HCEC 1CT (cell line): ENCODE data around the gene GSTO1.
A peak's percentile ranks its signal among the peaks of the same experiment; 100 is the strongest.

ENCODE experiments used
- DNase-seq: peaks from one replicate; pipeline ENCODE4 v3.0.0-alpha.2; 2017

The GSTO1 gene

GRCh38 chr10:104277785-104278184, 23.1 kb downstream of the GSTO1 start:
- no peak for DNase-seq

GRCh38 chr10:104279550-104280259, 25.0 kb downstream of the GSTO1 start:
- no peak for DNase-seq

- DNase-seq = no peak
Observed at GRCh38 chr10:104281694-104282093, 27.0 kb downstream of the GSTO1 start.

- no peak for DNase-seq
Observed at GRCh38 chr10:104284846-104285245, 30.2 kb downstream of the GSTO1 start.

DNA sequence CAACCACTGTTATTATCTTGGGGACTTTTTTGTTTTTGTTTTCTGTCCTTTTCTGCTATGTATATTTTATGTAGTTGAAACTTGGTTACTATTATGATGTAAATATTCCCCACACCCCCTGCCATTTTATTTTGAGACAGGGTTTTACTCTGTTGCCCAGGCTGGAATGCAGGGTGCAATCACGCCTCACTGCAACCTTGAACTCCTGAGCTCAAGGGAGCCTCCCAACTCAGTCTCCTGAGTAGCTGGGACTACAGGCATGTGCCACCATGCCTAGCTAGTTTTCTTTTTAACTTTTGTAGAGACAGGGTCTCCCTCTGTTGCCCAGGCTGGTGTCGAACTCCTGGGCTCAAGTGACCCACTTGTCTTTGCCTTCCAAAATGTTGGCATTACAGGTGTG, 32.2 kb downstream of the GSTO1 start:
- no peak for DNase-seq

DNA sequence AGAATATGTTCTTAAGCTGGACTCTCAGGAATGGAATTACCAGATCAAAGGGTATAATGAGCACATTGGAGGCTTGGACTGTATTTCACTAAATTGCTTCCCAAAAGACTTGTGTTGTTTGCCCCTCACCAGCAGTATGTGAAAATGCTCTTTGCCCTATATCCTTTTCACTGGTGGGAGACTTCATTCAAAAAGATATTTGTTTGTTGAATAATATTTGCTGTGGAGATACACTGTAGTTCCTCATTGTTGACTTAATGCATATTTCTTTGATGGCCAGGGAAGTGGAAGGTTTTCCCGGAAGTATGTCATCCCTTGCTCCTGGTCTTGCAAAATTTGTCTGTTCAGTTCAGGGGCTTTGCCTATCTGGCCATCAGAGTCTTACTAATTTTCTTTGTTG, 33.7 kb downstream of the GSTO1 start:
- peak; percentile 44 for DNase-seq

DNA sequence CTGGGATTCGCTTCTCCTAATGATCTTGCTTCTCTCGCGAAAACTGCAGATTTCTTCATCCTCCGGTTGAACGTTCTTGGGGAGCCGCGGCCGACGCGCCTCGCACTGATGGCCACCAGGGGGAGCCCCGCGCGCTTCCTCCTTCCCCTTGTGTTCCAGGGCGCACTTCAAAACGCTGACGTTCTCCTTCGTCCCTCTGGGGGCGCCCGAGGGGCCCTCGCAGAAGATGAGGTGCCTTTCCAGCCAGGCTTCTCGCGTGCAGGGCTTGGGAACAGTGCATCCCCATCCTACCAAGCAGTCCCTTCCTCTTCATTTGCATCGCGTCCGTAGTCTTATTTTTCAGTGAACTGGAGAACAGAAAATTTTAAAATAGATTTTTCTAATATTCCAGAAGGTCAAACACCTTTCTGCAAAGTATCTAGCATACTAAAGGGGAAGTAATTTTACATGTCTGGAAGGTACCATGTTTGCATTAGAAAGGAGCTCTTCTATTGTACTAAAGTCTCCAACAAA, 36.8 kb downstream of the GSTO1 start:
- DNase-seq = peak; percentile 91

DNA sequence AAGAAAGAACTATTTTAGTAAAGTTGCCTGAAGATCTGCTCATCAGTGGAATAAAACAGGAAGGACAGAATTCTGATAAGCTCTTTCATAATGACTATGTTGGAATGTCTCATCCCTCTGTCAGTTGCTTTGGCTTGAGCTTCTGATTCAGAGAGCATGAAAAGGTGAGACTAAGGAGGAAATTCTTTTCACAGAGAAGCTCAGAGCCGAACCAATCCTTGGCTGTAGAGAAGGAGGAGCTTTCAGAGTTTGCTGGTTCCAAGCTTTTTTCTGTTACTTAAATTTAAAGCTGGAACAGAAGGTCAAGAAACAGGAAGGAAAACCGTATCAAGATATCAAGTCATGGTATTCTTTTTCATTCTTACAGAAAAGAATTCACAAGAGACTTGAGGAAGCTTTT, 38.3 kb downstream of the GSTO1 start:
- peak; percentile 76 for DNase-seq

- DNase-seq = no peak
Observed at GRCh38 chr10:104293781-104294321, 39.2 kb downstream of the GSTO1 start.

DNA sequence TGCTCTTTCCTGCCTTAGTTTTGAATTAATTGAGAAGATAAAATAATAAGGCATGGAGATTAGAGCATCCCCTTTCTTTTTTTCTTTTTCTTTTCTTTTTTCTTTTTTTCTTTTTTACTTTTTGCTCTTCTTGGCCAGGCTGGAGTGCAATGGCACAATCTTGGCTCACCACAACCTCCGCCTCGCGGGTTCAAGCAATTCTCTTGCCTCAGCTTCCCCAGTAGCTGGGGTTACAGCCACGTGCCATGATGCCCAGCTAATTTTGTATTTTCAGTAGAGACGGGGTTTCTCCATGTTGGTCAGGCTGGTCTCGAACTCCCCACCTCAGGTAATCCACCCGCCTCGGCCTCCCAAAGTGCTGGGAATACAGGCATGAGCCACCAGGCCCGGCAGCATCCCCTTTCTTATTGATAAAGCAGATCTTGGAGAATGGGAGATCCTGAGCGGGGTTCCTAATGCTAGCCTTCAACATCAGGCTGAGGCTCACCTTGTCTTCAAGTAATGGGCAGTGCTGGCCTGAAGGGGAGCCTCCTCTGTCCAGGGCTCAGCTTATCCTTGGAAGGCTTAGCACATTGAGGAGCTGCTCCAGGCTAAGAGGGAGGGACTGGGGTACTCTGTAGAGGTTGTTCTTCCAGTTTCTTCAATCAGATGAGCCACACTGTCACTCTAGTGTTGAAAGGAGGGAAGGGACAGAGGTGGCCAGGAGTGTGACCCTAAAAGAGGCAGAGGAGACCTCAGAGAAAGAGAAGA, 42.2 kb downstream of the GSTO1 start:
- DNase-seq = no peak

GRCh38 chr10:104297697-104298660, 43.3 kb downstream of the GSTO1 start:
- DNase-seq = no peak

- DNase-seq = no peak
Observed at GRCh38 chr10:104299031-104299904, 44.6 kb downstream of the GSTO1 start.

- DNase-seq = peak; percentile 99
Observed at GRCh38 chr10:104300002-104300735, 45.5 kb downstream of the GSTO1 start.

DNA sequence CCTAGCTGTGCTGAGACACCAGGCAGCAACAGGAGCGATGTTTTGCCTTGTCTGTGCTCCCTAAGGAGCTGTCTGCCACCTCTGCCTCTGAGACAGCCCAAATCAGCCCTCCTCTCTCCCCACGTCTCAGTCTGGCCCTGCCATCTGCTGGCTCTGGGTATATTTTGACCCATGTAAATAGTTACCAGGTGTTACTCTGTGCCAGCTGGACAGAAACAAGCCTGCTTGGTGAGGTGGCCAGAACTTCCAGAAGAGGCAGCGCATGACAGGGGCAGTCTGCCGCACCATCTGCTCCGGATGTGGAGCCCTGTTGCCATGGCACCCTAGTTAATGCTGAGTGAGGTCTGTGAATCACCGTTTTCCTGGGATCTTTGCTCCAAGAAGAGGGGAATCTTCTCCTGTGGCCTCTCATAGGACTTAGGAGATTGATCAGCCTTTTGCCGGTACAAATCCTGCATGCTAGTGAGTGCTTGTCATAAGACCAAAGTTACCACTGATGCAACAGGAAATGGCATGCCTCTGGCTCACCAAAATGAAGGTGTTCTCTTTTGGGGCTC, 46.1 kb downstream of the GSTO1 start:
- peak; percentile 99 for DNase-seq

DNA sequence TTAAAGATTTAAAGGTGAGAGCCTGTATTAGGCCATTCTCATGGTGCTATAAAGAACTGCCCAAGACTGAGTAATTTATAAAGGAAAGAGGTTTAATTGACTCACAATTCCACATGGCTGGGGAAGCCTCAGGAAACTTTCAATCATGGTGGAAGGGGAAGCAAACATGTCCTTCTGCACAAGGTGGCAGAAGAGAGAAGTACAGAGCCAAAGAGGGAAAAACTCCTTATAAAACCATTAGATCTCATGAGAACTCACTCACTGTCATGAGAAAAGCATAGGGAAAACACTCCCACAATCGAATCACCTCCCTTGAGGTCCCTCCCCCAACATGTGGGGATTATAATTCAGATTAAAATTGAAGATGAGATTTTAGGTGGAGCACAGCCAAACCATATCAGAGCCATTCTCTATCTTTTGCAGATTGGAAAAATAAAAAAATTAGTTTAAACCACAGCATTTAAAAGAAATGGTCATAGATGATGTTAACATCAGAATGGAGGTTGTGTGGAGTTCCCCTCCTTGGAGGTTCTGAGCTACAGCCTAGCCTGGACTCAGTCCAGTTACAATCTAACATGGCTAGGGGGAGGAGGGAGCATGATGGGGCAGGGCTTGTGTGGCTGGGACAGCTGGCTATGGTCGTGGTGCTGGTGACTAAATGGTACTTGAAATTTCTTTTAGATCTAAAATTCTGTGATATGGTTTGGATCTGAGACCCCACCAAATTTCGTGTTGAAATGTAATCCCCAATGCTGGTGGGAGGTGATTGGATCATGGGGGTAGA, 47.4 kb downstream of the GSTO1 start:
- DNase-seq = peak; percentile 47

- no peak for DNase-seq
Observed at GRCh38 chr10:104303594-104304355, 49.1 kb downstream of the GSTO1 start.

- DNase-seq = no peak
Observed at GRCh38 chr10:104304356-104304745, 49.7 kb downstream of the GSTO1 start.

GRCh38 chr10:104304927-104305326, 50.2 kb downstream of the GSTO1 start:
- DNase-seq = no peak

GRCh38 chr10:104306897-104307296, 52.2 kb downstream of the GSTO1 start:
- DNase-seq = no peak
